Measurements from ENCODE around the gene ESD. TPM values are rescaled to one million over a fixed set of nuclear protein-coding genes. Genes with fewer than 3 reads are reported as not detected.

Gene ESD
- total RNA-seq, 3 donors from 2014 or later (not counting 1 experiment from before 2014, with no cell fraction given), result 12.9 to 18.5 (median 14.3) TPM

DNA sequence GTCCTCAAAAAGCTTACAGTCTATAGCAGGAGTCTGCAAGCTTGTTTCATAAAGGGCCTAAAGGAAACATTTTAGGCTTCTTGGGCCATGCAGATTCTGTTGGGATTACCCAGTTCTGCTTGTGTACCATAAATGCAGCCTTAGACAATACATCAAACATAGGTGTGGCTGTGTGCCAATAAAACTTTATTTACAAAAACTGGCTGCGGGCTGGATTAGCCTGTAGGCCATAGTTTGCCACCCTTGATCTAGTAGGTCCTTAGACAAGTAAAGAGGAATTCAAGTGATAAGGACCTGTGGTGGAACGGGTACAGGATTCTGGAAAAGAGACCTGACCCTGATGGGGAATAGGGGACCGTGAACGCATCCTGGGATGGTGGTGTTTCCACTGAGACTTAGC is 51.9 kb downstream of the ESD start:
- Mint-ChIP-seq H3K4me3 (no peak overlapping the region), H3K27ac (no peak overlapping the region), H3K36me3 (peaks cover 14% of the 10 kb centered on the region), H3K9me3 (no peaks in the 10 kb centered on the region), H3K4me1 (peaks cover 6% of the 10 kb centered on the region in 2 donors), H3K27me3 (ENCODE audit: low read depth in 2 of 2) (peaks cover 4 to 7% of the 10 kb centered on the region in 2 donors)
- DNase-seq (no peak), ATAC-seq (no peak)
- Histone ChIP-seq H3K27ac (ENCODE audit: low read length) (no peak overlapping the region), H3K9me3 (ENCODE audit: control insufficient read depth, insufficient read depth, low read length) (no peaks in the 10 kb centered on the region), H3K4me1 (ENCODE audit: control insufficient read depth, insufficient read depth, low read length) (no peaks in the 10 kb centered on the region), H3K4me3 (ENCODE audit: low read length) (no peak overlapping the region), H3K36me3 (ENCODE audit: control insufficient read depth, insufficient read depth, low read length) (peaks cover 6% of the 10 kb centered on the region), H3K27me3 (ENCODE audit: control insufficient read depth, insufficient read depth, low read length) (no peaks in the 10 kb centered on the region)
- TF ChIP-seq, protein P1, sequence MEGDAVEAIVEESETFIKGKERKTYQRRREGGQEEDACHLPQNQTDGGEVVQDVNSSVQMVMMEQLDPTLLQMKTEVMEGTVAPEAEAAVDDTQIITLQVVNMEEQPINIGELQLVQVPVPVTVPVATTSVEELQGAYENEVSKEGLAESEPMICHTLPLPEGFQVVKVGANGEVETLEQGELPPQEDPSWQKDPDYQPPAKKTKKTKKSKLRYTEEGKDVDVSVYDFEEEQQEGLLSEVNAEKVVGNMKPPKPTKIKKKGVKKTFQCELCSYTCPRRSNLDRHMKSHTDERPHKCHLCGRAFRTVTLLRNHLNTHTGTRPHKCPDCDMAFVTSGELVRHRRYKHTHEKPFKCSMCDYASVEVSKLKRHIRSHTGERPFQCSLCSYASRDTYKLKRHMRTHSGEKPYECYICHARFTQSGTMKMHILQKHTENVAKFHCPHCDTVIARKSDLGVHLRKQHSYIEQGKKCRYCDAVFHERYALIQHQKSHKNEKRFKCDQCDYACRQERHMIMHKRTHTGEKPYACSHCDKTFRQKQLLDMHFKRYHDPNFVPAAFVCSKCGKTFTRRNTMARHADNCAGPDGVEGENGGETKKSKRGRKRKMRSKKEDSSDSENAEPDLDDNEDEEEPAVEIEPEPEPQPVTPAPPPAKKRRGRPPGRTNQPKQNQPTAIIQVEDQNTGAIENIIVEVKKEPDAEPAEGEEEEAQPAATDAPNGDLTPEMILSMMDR (IDR thresholded peaks at IDR 0.05), result no peak
- intact Hi-C loops (cut with micrococcal nuclease), result no loop called here
- WGBS (ENCODE audit: insufficient coverage), result 97% methylated on average over 4 of the region's 4 CpGs

DNA sequence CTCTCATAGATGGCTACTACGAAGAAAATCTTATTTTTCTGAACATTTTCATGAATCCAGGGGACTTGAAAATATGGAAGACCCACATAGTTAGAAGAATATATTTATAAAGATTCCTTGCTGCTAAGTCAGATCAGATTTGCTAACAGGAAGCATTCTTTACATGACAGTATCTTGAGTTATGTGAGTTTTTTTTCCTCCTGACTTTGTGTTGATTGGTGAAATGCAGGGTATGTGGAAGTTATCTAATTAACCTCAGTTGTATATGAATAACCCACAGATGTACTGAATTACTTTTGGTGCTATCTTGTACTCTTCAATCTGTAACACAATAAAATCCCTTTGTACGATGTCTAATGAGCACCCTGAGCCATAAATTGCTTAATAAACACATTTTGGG is 53.8 kb downstream of the ESD start:
- Histone ChIP-seq H3K27me3 (ENCODE audit: control insufficient read depth, insufficient read depth, low read length) (no peaks in the 10 kb centered on the region), H3K9me3 (ENCODE audit: control insufficient read depth, insufficient read depth, low read length) (no peaks in the 10 kb centered on the region), H3K4me3 (ENCODE audit: low read length) (no peak overlapping the region), H3K27ac (ENCODE audit: low read length) (no peak overlapping the region), H3K4me1 (ENCODE audit: control insufficient read depth, insufficient read depth, low read length) (no peaks in the 10 kb centered on the region), H3K36me3 (ENCODE audit: control insufficient read depth, insufficient read depth, low read length) (peaks cover 6% of the 10 kb centered on the region)
- peaks cover 14% of the 10 kb centered on the region for H3K36me3 Mint-ChIP-seq
- H3K27me3 Mint-ChIP-seq (ENCODE audit: low read depth in 2 of 2), result peaks cover 4 to 5% of the 10 kb centered on the region in 2 donors
- no peak overlapping the region for H3K27ac Mint-ChIP-seq
- no peak for ATAC-seq
- no peak for DNase-seq
- TF ChIP-seq, protein P1 (IDR thresholded peaks at IDR 0.05), result no peak
- no peak overlapping the region for H3K4me3 Mint-ChIP-seq
- intact Hi-C loops (cut with micrococcal nuclease), result no loop called here
- no peaks in the 10 kb centered on the region for H3K9me3 Mint-ChIP-seq
- no peaks in the 10 kb centered on the region for H3K4me1 Mint-ChIP-seq
- 95% methylated on average over 1 of the region's 2 CpGs for WGBS (ENCODE audit: insufficient coverage)

DNA sequence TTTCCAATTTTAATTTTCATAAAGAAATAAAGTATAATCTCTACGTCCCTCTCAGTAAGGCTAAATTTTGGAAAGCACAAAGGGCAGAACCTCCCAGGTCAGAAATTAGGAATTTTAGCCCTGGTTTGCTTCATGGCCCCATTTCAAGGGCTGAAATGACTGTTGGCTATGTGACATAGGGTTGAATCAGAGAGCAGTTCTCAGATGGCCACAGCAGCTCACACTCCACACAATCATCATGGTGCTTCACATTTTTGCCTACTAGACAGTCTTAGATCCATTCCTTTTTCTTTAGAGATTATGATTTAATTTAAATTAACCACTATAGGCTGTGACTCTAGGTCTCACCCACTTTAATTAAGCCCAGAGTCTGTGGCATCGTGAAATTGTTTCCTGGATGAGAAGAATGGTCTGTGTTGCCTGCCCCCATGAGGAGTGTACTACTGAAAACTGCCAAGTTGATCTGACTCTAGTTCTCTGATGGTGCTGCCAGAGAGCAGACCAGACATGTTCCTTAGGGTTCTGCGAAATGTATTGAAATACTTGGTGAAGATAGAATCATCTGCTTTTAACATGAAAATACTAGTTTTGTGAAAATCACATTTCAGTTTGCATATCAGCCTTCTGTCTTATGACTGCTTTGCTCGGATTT is 57.4 kb downstream of the ESD start:
- Histone ChIP-seq H3K27me3 (ENCODE audit: control insufficient read depth, insufficient read depth, low read length) (no peaks in the 10 kb centered on the region), H3K27ac (ENCODE audit: low read length) (no peak overlapping the region), H3K9me3 (ENCODE audit: control insufficient read depth, insufficient read depth, low read length) (no peaks in the 10 kb centered on the region), H3K4me1 (ENCODE audit: control insufficient read depth, insufficient read depth, low read length) (no peaks in the 10 kb centered on the region), H3K36me3 (ENCODE audit: control insufficient read depth, insufficient read depth, low read length) (peaks cover 14% of the 10 kb centered on the region), H3K4me3 (ENCODE audit: low read length) (no peak overlapping the region)
- no peak for DNase-seq
- H3K36me3 Mint-ChIP-seq, result no peaks in the 10 kb centered on the region
- no peak overlapping the region for H3K27ac Mint-ChIP-seq
- intact Hi-C loops (cut with micrococcal nuclease), result no loop called here
- no peaks in the 10 kb centered on the region for H3K9me3 Mint-ChIP-seq
- ATAC-seq, result no peak
- TF ChIP-seq, protein P1 (IDR thresholded peaks at IDR 0.05), result no peak
- no peaks in the 10 kb centered on the region for H3K27me3 Mint-ChIP-seq (ENCODE audit: low read depth in 2 of 2)
- no peaks in the 10 kb centered on the region for H3K4me1 Mint-ChIP-seq
- no peak overlapping the region for H3K4me3 Mint-ChIP-seq
- WGBS (ENCODE audit: insufficient coverage), result 98% methylated on average over 4 of the region's 4 CpGs

DNA sequence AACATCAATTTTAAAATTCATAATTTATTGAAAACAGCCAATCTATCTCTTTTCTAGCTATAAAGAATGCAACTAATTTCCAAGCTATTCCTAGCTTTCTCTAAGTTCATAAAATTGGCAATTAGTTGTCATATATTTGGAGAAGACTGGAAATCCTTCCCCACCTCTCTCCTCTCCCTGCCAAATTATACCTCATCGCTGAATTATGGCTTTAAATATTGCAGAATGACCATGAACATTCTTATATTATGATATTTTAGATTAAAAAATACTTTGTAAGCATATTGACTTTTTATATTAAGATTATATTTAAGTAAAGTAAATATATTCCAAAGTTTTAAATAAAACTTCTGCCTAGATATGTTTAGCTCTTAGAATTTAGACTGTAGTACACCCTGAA is 58.2 kb downstream of the ESD start:
- ATAC-seq, result no peak
- Histone ChIP-seq H3K4me1 (ENCODE audit: control insufficient read depth, insufficient read depth, low read length) (no peaks in the 10 kb centered on the region), H3K36me3 (ENCODE audit: control insufficient read depth, insufficient read depth, low read length) (peaks cover 11% of the 10 kb centered on the region), H3K9me3 (ENCODE audit: control insufficient read depth, insufficient read depth, low read length) (no peaks in the 10 kb centered on the region), H3K4me3 (ENCODE audit: low read length) (no peak overlapping the region), H3K27ac (ENCODE audit: low read length) (no peak overlapping the region), H3K27me3 (ENCODE audit: control insufficient read depth, insufficient read depth, low read length) (no peaks in the 10 kb centered on the region)
- H3K27me3 Mint-ChIP-seq (ENCODE audit: low read depth in 2 of 2), result no peaks in the 10 kb centered on the region
- no peak overlapping the region for H3K4me3 Mint-ChIP-seq
- no peaks in the 10 kb centered on the region for H3K36me3 Mint-ChIP-seq
- no peak for DNase-seq
- no CpG with 5 or more reads among the region's 1 CpG for WGBS (ENCODE audit: insufficient coverage)
- TF ChIP-seq, protein P1 (IDR thresholded peaks at IDR 0.05), result no peak
- no peaks in the 10 kb centered on the region for H3K4me1 Mint-ChIP-seq
- H3K27ac Mint-ChIP-seq, result no peak overlapping the region
- intact Hi-C loops (cut with micrococcal nuclease), result no loop called here
- no peaks in the 10 kb centered on the region for H3K9me3 Mint-ChIP-seq
